Daoy (cell line): ENCODE measurements around the gene ZNF688. TPM values are rescaled to one million over a fixed set of nuclear protein-coding genes. Genes with fewer than 3 reads are reported as not detected.
A peak's percentile ranks its signal among the peaks of the same experiment; 100 is the strongest.
"Not testable (repeated sequence)": the region's sequence is repeated elsewhere in the genome, so short reads cannot be mapped to it uniquely, and the experiment has no call there.

Experiments used
- DNase-seq: peaks from one replicate; pipeline ENCODE4 v3.0.0-alpha.2; 2015; ENCODE audit warnings: low read depth
- total RNA-seq: library from RNA; depleted of rRNA; stranded (reverse); fragments of >200 nt; shearing (Covaris generic); gene quantifications from 2 replicates; pipeline ENCODE4 v1.2.3, GENCODE V29; 2014

The ZNF688 gene
- total RNA-seq, 1 experiment from 2014 or later: 7.1 TPM

DNA sequence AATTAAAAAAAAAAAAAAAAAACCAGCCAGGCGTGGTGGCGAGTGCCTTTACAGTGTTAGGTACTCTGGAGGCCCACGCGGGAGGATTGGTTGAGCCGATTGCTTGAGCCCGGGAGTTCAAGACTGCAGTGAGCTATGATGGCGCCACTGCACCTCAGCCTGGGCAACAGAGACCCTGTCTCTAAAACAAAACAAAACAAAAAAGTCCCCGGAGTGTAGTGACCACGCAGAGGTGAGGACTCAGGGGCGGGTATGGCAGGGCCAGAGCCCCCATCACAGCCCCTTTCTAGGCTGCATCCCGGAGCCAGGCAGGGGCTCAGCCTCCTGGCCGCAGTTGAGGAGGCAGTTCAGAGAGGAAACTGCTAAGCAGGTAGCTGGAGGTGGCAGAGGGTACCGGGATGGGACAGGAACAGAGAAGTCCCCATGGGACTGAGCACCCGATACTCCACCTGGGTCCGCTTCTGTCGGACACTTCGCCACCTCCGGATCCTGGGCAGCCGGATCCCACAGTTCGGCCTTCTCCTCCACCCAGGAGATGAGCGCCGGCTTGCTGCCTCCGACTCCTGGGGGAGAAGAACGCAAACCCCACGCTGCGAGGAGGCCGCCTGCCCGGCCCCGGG is 37.7 kb downstream of the ZNF688 start:
- DNase-seq: no peak

- no peak for DNase-seq
Measured at GRCh38 chr16:30533146-30533522, 38.4 kb downstream of the ZNF688 start.

DNA sequence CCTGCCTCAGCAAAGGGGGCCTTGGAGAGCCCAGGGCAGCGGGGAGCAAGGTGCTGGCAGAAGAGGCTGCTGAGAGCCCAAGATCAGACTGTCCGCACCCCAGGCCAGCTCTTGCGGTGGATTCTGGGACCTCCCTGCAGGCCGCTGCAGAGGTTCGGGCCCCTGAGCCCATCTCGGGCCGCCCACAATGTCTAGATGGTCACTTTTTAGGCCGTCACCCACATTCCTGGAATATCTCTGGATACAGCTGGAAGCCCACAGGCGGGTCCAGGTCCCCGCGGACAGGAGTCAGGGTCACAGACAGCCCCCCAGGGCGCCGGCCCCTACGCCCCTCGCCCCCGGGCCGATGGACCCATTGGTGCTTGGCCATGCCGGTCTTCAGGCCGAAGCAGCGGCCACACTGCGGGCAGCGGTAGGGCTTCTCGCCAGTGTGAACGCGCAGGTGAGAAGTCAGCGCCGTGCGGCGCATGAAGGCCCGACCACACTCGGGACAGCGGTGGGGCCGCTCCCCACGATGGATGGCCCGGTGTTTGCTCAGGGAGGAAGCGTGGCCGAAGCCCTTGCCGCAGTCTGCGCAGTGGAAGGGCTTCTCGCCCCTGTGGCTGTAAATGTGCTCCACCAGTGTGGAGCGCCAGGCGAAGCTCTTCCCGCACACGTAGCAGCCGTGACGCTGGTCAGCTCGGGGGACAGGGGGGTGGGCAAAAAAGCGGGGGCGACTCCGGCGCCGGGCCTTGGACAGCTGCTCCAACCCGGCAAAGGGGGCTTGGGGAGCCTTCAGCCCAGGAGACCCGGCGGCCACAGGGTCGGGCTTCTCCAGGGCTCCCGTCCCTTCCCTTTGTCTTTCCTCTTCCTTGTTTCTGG is 39.0 kb downstream of the ZNF688 start:
- no peak for DNase-seq

DNA sequence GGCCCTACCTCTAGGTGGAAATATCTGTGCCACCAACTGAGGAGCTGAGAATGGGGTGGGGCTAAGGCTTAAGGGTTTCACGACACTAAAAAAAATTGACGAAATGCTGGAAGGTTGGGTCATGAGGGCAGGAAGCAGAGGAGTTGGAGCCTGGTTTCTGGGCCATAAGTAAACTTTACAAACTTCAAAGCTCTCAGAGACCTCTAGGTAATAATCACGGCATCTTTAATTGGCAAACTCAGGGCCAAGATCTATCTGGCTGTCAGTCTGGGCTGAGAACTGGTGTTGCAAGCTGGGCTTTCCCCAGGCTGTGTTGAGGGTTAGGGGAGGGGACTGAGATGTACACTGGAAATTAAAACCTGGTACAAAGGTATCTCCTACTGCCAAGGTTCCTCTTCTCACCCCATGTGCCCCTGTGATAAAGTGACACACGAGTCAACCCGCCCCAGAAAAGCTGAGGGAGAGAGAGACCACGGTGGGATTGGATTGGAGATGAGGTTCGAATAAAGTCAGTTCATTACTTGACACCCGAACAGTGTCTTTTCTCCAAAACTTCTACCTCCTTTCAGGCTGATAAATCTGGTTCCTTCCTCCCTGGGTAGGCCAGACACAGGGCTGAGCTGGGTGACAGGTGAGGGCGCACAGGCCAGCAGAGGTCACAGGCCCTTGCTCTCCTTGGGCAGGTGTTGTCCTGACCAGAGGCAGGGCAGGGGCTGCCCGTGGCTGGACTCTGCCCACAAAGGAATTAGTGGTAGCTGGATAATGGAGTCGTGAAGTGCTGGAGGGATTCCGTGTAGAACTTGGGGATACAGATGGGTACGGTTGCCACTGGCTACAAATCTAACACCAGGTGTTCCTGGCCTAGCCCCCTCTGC is 41.1 kb downstream of the ZNF688 start:
- DNase-seq: no peak

DNA sequence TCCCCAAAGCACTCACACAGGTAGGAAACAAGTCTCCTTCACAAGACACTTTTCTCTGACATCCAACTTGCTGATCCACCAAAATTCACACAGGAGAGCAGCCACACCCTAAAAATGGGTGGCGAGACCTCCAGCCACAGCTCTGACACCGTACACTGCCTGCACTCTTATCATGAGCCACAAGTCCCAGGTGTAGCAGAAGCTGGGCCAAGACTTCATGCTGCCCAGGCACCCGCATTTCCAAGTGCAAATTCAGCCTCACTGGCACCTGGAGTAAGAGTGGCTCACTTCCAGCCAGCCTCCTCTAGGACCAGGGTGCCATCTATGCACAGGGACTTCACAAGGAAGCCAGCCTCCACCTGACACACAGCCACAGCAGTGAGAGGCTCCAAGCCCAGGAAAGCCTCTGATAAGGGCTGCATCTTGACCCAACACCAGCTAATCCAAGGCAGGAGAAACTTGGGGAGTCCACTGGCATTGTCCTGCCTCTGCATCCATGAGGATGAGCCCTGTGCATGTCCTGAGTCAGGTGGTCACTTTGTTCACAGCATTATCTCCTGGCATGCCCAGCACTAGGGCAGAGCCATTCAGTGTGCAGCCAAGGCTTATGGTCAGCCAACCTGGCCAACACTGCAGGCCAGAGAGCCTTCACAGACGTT is 42.6 kb downstream of the ZNF688 start:
- DNase-seq: no peak

DNA sequence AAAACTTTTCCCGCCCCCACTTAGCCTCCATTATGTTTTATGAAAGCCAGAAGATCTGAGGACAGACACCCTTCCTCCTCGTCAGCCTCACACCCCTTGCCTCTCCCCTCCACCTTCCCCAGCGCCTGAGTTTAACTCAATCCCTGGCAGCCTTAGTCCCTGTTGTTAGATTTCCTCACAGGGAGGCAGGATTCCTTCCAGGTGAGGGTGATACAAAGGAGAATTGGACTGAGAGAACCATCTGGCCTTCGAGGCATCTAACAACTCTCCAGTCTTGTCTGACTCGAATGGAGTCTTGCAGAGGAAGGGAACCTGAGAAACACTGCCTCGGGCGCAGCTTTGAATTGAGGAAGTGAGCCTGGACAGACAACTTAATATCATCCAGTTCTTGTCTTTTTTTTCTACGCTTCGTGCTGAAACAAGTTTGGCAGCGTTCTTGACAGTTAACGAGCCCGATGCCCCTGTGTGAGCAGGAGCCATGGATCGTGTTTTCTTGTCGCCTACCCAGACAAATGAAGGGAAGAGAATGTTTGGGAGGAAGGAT is 43.8 kb downstream of the ZNF688 start:
- peak; percentile 17 for DNase-seq

DNA sequence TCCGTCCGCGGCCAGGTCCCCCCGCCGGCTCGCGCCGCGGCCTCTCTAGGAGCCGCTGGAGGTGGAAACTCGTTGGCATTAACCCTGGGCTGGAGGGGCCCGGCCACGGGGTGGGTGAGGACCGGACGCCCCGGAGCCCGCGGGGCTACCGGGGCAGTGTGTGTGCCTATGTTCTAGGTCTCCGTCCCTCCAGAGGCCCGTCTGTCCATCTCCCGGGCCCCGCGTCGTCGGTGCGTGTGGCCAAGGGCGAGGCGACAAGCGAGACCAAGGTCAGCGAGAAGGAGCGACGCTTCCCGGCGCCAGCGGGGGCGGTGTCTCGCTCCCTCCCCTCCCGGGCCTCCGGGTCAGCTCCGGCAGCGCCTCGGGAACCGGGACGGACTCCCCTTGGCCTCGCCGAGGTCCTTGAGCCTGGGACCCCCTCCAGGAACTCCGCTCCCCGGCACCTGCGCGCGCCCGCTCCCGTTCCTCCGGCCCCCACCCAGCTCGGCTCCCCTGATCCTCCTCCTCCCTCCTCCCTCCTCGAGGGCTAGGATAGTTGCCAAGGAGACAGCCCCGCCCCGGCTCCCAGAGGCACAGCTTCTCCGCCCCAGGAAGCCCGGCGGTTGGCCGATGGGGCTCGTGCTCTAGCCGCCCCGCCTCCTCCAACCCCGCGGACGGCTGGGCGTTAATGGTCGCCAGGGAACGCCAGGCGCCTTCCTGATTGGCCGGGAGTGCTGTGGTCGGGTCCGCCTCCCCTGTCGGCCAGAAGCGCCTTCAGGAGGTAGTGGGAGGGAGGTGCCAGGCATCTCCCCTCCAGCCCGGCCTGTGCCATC is 44.5 kb downstream of the ZNF688 start:
- DNase-seq: peak; percentile 98

GRCh38 chr16:30526137-30526822 is 45.2 kb downstream of the ZNF688 start, which contains the start of gene ZNF768:
Gene ZNF768 (minus strand): TSS chr16:30526566. CDS start chr16:30526413, 153 bp downstream.
- no peak for DNase-seq

GRCh38 chr16:30525844-30526136 is 45.7 kb downstream of the ZNF688 start:
- DNase-seq: no peak

DNA sequence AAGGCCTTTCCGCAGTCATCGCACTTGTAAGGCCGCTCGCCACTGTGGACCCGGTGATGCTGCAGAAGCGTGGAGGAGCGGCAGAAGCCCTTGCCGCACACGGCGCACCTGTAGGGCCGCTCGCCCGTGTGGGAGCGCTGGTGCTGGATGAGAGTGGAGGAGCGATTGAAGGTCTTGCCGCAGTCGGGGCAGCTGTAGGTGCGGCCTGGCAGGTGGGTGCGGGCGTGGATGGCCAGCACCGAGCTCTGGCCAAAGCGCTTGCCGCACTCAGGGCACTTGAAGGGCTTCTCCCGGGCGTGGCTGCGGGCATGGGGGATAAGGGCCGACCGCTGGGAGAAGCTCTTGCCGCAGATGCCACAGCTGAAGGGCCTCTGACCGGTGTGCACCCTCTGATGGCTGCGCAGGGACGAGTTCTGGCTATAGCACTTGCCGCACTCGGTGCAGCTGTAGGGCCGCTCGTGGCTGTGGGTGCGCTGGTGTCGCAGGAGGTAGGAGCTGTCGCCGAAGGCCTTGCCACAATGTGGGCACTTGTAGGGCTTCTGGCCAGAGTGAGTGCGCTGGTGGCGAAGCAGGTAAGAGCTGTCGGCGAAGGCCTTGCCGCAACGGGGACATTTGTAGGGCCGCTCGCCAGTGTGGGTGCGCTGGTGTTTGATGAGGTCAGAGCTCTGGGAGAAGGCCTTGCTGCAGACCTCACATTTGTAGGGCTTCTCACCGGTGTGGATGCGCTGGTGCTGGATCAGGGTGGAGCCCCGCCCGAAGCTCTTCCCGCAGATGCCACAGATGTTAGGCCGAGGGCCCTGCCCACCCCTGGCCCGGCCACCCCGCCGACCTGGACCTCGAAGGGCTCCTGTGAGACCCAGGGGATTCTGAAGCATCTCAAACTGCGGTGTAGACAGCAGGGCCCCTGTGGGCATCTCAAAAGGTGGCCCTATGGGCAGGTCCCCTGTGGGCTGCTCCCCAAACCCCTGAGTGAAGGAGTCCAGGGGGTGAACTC is 46.6 kb downstream of the ZNF688 start:
- DNase-seq: no peak

DNA sequence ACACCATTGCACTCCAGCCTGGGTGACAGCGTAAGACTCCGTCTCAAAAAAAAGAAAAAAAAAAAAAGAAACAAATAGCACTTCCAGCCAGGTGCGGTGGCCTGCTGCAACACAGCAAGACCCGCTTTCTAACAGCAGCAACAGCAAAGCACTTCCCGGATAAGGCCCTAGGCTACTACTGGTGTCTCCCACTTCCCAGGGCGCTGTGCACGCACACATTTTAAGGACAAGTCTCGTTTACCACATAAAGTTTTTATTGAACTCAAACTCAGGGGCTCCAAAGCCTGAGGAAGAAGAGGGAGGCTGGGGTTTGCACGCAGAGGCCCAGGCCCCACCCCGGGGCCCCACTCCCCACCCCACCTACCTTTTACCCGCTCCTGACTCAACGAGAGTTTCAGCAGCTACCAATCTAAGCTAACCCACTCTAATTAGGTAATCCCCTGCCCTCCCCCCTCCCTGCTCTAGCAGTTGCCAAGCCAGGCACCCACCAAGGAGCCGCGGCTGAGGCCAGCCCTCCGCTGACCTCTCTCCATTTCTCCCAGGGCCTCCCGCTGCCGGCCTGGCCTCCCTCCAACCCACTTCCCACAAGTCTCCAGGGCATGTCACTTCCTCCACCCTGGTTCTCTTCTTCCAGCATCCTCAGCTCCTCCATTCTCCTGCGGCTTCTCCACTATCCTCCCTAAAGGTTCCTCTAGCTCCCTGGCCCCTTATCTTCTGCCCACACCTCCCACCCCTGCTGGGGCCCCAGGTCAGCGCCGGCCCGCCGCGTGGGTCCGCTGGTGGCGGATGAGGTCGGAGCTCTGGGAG is 47.5 kb downstream of the ZNF688 start:
- DNase-seq: peak; percentile 19

DNA sequence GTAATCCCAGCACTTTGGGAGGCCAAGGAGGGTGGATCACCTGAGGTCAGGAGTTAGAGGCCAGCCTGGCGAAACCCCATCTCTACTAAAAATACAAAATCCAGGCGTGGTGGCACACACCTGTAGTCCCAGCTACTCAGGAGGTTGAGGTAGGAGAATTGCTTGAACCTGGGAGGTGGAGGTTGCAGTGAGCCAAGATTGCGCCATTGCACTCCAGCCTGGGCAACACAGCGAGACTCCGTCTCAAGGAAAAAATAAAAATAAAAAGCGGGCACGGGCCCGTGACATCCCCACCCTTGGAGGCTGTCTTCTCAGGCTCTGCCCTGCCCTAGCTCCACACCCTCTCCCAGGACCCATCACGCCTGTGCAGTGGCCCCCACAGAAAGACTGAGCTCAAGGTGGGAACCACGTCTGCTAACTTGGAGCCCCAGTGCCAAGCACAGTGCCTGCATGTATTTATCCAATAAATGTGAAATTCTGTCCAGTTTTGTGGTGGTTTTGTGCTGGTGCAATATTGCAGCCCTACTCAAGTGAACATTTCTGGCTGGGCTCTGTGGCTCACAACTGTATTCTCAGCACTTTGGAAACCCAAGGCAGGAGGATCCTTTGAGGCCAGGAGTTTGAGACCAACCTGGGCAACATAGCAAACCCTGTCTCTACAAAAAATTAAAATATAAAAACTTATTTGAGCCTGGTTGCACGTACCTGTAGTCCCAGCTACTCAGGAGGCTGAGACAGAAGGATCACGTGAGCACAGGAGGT is 48.6 kb downstream of the ZNF688 start:
- DNase-seq: not testable (repeated sequence)

DNA sequence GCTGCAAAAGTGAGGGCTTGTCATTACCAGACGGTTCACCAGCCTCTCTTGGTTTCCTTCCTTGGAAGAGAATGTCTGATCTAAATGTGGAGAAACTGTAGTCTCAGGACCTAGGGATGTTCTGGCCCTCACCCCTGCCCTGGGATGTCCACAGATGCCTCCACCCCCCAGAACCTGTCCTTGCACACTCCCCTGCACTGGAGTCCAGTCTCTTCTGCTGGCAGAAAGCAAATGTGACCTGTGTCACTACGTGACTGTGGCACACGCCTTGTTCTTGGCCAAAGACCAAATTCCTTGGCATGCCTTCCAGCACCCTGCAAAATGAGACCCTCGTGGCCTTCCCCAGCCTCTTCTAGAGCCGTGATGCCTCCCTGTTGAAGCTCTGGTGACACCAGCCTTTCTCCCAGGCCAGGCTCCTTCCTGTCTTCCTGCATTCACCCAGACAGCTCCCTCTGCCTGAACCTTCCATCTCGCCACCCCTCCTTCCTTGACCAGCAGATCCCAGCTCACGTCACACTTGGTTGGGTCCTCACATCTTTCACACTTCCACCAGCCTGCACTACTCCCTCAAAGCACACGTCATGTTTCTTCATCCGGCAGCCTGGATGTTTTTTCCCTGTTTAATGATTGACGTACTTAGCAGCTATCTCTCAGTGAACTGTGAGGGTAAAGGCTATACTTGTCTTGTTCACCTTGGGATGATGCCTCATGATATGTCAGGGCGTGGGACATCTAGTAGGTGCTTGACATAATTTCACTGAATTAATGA is 49.5 kb downstream of the ZNF688 start:
- no peak for DNase-seq

- no peak for DNase-seq
Measured at GRCh38 chr16:30521476-30521872, 50.0 kb downstream of the ZNF688 start.
